ENCODE data around the gene VCAN.

DNA sequence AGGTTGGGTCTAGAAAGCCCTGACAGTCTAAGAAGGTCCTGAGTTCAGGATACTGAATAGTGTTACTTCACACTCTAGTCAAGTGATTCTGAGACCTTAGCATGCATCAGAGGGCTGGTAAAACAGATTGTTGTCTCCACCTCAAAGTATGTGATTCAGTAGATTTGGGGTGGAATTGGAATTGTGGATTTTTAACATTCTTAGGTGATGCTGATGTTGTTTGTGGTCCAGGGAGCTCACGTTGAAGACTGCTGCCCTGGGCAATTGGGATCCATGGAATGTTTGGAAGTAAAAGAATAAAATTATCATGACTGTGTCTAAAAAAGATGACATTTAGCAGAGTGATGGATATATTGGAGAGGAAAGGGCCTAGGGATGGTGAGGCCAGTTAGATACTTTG is 75.6 kb downstream of the VCAN start:
- TF ChIP-seq, protein P1, sequence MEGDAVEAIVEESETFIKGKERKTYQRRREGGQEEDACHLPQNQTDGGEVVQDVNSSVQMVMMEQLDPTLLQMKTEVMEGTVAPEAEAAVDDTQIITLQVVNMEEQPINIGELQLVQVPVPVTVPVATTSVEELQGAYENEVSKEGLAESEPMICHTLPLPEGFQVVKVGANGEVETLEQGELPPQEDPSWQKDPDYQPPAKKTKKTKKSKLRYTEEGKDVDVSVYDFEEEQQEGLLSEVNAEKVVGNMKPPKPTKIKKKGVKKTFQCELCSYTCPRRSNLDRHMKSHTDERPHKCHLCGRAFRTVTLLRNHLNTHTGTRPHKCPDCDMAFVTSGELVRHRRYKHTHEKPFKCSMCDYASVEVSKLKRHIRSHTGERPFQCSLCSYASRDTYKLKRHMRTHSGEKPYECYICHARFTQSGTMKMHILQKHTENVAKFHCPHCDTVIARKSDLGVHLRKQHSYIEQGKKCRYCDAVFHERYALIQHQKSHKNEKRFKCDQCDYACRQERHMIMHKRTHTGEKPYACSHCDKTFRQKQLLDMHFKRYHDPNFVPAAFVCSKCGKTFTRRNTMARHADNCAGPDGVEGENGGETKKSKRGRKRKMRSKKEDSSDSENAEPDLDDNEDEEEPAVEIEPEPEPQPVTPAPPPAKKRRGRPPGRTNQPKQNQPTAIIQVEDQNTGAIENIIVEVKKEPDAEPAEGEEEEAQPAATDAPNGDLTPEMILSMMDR (IDR thresholded peaks at IDR 0.05; ENCODE audit: poor library complexity, severe bottlenecking), result no peak
- TF ChIP-seq RAD21 (conservative IDR thresholded peaks at IDR 0.05), result no peak

Data from neural cell (in vitro differentiated cells).